Measurements from ENCODE around the gene SLC27A4. TPM values are rescaled to one million over a fixed set of nuclear protein-coding genes. Genes with fewer than 3 reads are reported as not detected.

Gene SLC27A4
- total RNA-seq, 1 donor from 2014 or later = 27.2 TPM

Other genes with a start within 250 kb of the SLC27A4 start
- gene PTGES2, start 212.8 kb upstream of the SLC27A4 start, total RNA-seq = 103 and 129 TPM in 2 replicates
- gene LCN2, start 191.1 kb upstream of the SLC27A4 start, total RNA-seq = not detected in 2 replicates
- gene BBLN, start 180.3 kb upstream of the SLC27A4 start, total RNA-seq = 20.6 and 31.5 TPM in 2 replicates
- 18.5 and 24.5 TPM in 2 replicates for gene CIZ1, start 149.0 kb upstream of the SLC27A4 start, total RNA-seq
- gene DNM1, start 137.1 kb upstream of the SLC27A4 start, total RNA-seq = 0.33 and 0.39 TPM in 2 replicates
- 56.1 and 60.7 TPM in 2 replicates for gene GOLGA2, start 64.5 kb upstream of the SLC27A4 start, total RNA-seq
- 32.4 and 32.5 TPM in 2 replicates for gene SWI5, start 64.3 kb upstream of the SLC27A4 start, total RNA-seq
- gene TRUB2, start 18.1 kb upstream of the SLC27A4 start, total RNA-seq = 36.3 and 37.4 TPM in 2 replicates
- 24.4 and 28.1 TPM in 2 replicates for gene COQ4, start 17.7 kb upstream of the SLC27A4 start, total RNA-seq
- gene URM1, start 30.8 kb downstream of the SLC27A4 start, total RNA-seq = 69.3 and 77.2 TPM in 2 replicates
- gene CERCAM, start 80.3 kb downstream of the SLC27A4 start, total RNA-seq = 24.1 and 24.6 TPM in 2 replicates
- gene ODF2, start 115.5 kb downstream of the SLC27A4 start, total RNA-seq = 32.8 and 56.2 TPM in 2 replicates
- gene GLE1, start 164.2 kb downstream of the SLC27A4 start, total RNA-seq = 16.2 and 31.5 TPM in 2 replicates
- gene SPTAN1, start 212.1 kb downstream of the SLC27A4 start, total RNA-seq = 394 and 449 TPM in 2 replicates

Data from pulmonary artery endothelial cell (primary cell).